GM19238 (cell line): Measurements from ENCODE around the gene DOCK2.
A peak's percentile ranks its signal among the peaks of the same experiment; 100 is the strongest.
"Not testable (repeated sequence)": the region's sequence is repeated elsewhere in the genome, so short reads cannot be mapped to it uniquely, and the experiment has no call there.

Experiments
- DNase-seq: peaks from one replicate; pipeline ENCODE4 v3.0.0; 2011; ENCODE audit warnings: low spot score; ENCODE audit not compliant: insufficient read length

Gene DOCK2

GRCh38 chr5:169637549-169638121 lies 560 bp downstream of the DOCK2 start:
- peak; percentile 54 for DNase-seq

- no peak for DNase-seq
Observed at GRCh38 chr5:169641253-169641652, 4.2 kb downstream of the DOCK2 start.

GRCh38 chr5:169646856-169647255 lies 9.8 kb downstream of the DOCK2 start:
- no peak for DNase-seq

GRCh38 chr5:169647566-169647965 lies 10.5 kb downstream of the DOCK2 start:
- DNase-seq: no peak

GRCh38 chr5:169648725-169649310 lies 11.7 kb downstream of the DOCK2 start:
- no peak for DNase-seq

- DNase-seq: no peak
Observed at GRCh38 chr5:169649486-169649885, 12.4 kb downstream of the DOCK2 start.

- no peak for DNase-seq
Observed at GRCh38 chr5:169650701-169651331, 13.7 kb downstream of the DOCK2 start.

GRCh38 chr5:169651526-169651925 lies 14.5 kb downstream of the DOCK2 start:
- no peak for DNase-seq

- no peak for DNase-seq
Observed at GRCh38 chr5:169652057-169652456, 15.0 kb downstream of the DOCK2 start.

GRCh38 chr5:169653091-169653490 lies 16.0 kb downstream of the DOCK2 start:
- no peak for DNase-seq

- no peak for DNase-seq
Observed at GRCh38 chr5:169655353-169655752, 18.3 kb downstream of the DOCK2 start.

GRCh38 chr5:169656125-169656901 lies 19.2 kb downstream of the DOCK2 start:
- peak; percentile 39 for DNase-seq

- DNase-seq: no peak
Observed at GRCh38 chr5:169657127-169657526, 20.1 kb downstream of the DOCK2 start.

GRCh38 chr5:169662451-169662850 lies 25.4 kb downstream of the DOCK2 start:
- not testable (repeated sequence) for DNase-seq

- no peak for DNase-seq
Observed at GRCh38 chr5:169663537-169663936, 26.5 kb downstream of the DOCK2 start.

- DNase-seq: no peak
Observed at GRCh38 chr5:169666365-169666764, 29.3 kb downstream of the DOCK2 start.

GRCh38 chr5:169667896-169668674 lies 31.0 kb downstream of the DOCK2 start:
- no peak for DNase-seq

GRCh38 chr5:169668732-169669131 lies 31.7 kb downstream of the DOCK2 start:
- DNase-seq: no peak

GRCh38 chr5:169670769-169671525 lies 33.9 kb downstream of the DOCK2 start:
- DNase-seq: peak; percentile 49

GRCh38 chr5:169682026-169682425 lies 45.0 kb downstream of the DOCK2 start:
- no peak for DNase-seq

GRCh38 chr5:169686137-169686536 lies 49.1 kb downstream of the DOCK2 start:
- no peak for DNase-seq
